Pancreas (tissue), 10 donors: Measurements from ENCODE around the gene POT1. TPM values are rescaled to one million over a fixed set of nuclear protein-coding genes. Genes with fewer than 3 reads are reported as not detected.

Experiments
- ATAC-seq, 4 donors: fragments of 200-7000 bp; cut with Tn5 transposase; one replicate each; pipeline versions ENCODE4 v1.8.0 to v1.9.1; 2020; ENCODE audit warnings: mild to moderate bottlenecking in 4 of 4, moderate library complexity in 4 of 4
- DNase-seq, 6 donors: peaks; one replicate each; pipeline ENCODE4 v3.0.0-alpha.2; 2020
- FAIRE-seq: peaks from 2 replicates; lab custom pipeline; 2012; peaks lifted over from hg19 to GRCh38; lab: Jason Lieb, UNC
- H3K27ac ChIP-seq, 4 donors: fragments of 200-600 bp; sonication (generic); 1 replicate in 3 of 4; 2 replicates in 1 of 4; pipeline versions ENCODE4 v1.5.0 to v1.8.0; 2020
- H3K27me3 ChIP-seq, 4 donors: fragments of 200-600 bp; one replicate each; pipeline ENCODE4 v1.8.0; 2021
- H3K36me3 ChIP-seq, 3 donors: fragments of 200-600 bp; sonication (generic) in 1 of 3; one replicate each; pipeline versions ENCODE4 v1.5.0 to v1.8.0; 2020 to 2021
- H3K4me1 ChIP-seq, 3 donors: fragments of 200-600 bp; one replicate each; pipeline ENCODE4 v1.8.0; 2021
- H3K4me3 ChIP-seq, 4 donors: fragments of 200-600 bp; sonication (generic) in 2 of 4; one replicate each; pipeline versions ENCODE4 v1.5.0 to v1.8.0; 2020 to 2021
- H3K9me3 ChIP-seq, 4 donors: fragments of 200-600 bp; one replicate each; pipeline ENCODE4 v1.8.0; 2021
- WGBS, 2 donors: extraction: QIAGEN DNeasy Blood & Tissue Kit; methylation state at CpG; one replicate each; pipeline ENCODE4 v1.1.7; 2013; 5-methylcytosine and 5-hydroxymethylcytosine counted together
- intact Hi-C, 3 donors: fragments of 100-400 bp; cut with DNase I; formaldehyde crosslinking; loops; one replicate each; pipeline versions ENCODE4 v1.11.1 to v1.14.2; 2022
- polyA plus RNA-seq, 2 donors: library from polyadenylated mRNA; stranded (reverse); fragments of 200-250 nt; gene quantifications; one replicate each; pipeline ENCODE4 v1.2.3, GENCODE V29; 2013
- total RNA-seq, 6 donors: library from RNA; stranded (reverse); fragmentation: NEBNext Ultra II Directional in 4 of 6; extraction: Animal tissue kit (Norgen Biotek cat#: 25700) in 4 of 6; gene quantifications; one replicate each; pipeline versions ENCODE4 v1.2.1 to v1.2.4, GENCODE V29; 2021 to 2023
- TF ChIP-seq, protein P1 (sequence below), 4 donors: fragments of 200-600 bp; sonication (generic) in 3 of 4; IDR thresholded peaks; one replicate each; pipeline versions ENCODE4 v1.5.0 to v1.8.0; 2021; ENCODE audit warnings: antibody characterized with exemption in 4 of 4
- donor health status: healthy with polysubstance abuse.
- donor health status: DM: no; HTN: no; CAD: no; lungs with moderate emphysema.
- donor health status: DM: no; HTN: no; CAD: no.
- donor health status: control.
- donor health status: control.
- donor health status: Bipolar disorder and iron deficiency.
- donor health status: DM: yes; HTN: yes; CAD: no.
- donor health status: DM: no; HTN: no; CAD: no.
- donor health status: DM: no; HTN: no; CAD: no.
- donor health status: DM: yes; HTN: yes; CAD: no.

POT1 gene
- total and polyA plus RNA-seq, 8 donors = 2.5 to 9.8 (median 7.2) TPM

DNA sequence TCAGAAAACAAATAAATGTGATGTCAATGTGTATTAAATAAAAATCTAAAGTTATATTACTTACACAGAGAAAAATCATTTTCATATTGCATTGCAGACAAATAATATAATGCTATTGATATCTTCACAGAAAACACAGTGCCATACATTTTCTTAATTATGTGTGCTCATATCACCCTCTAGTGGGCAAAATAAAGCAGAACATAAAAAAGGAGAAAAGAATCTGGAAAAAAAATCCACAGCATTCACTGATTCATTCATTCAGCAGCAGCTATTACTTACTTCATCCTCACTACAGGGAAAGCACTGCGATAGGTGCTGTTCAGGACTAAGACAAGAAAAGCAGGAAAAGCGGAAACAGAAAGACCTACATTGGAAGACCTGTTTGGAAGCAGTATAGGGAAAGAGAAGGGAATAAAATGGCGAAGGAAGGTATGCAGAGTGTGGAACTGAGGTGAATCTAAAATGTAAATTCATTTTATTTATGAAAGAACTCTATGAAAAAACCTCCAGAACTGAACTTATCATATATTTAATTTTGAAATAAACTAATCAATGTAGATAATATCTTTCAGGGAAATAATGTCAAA, 73.2 kb downstream of the POT1 start:
- intact Hi-C loops = no loop called here
- TF ChIP-seq, protein P1, sequence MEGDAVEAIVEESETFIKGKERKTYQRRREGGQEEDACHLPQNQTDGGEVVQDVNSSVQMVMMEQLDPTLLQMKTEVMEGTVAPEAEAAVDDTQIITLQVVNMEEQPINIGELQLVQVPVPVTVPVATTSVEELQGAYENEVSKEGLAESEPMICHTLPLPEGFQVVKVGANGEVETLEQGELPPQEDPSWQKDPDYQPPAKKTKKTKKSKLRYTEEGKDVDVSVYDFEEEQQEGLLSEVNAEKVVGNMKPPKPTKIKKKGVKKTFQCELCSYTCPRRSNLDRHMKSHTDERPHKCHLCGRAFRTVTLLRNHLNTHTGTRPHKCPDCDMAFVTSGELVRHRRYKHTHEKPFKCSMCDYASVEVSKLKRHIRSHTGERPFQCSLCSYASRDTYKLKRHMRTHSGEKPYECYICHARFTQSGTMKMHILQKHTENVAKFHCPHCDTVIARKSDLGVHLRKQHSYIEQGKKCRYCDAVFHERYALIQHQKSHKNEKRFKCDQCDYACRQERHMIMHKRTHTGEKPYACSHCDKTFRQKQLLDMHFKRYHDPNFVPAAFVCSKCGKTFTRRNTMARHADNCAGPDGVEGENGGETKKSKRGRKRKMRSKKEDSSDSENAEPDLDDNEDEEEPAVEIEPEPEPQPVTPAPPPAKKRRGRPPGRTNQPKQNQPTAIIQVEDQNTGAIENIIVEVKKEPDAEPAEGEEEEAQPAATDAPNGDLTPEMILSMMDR (IDR thresholded peaks at IDR 0.05) = peak; percentile 9 to 61 (median 45)
- H3K36me3 ChIP-seq = no peaks in the 10 kb centered on the region

DNA sequence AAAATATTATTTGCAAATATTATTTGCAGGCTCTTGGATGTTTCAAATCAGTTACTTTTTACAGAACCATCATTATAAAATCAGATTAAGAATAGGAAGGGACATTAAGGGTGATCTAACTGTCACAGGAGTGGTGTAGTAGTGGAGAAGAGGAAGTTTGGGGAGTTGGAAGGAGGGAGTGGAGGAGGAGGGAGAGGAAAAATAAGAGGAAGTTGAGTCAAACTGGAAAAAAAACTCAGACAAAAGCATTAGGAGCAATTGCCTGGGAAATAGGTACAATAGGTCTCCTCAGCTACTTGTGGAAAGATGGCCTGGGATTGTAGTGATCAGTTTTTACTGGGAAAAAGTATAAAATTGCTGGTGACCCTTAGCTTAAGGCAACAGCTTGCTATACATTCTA, 86.3 kb downstream of the POT1 start:
- no peaks in the 10 kb centered on the region for H3K27me3 ChIP-seq
- TF ChIP-seq, protein P1 (IDR thresholded peaks at IDR 0.05) = no peak
- no peaks in the 10 kb centered on the region for H3K36me3 ChIP-seq
- no peak overlapping the region for H3K27ac ChIP-seq
- no peak for FAIRE-seq
- H3K4me3 ChIP-seq = no peak overlapping the region
- no peak for ATAC-seq
- no peak for DNase-seq
- H3K4me1 ChIP-seq = no peaks in the 10 kb centered on the region
- intact Hi-C loops = no loop called here
- H3K9me3 ChIP-seq = no peaks in the 10 kb centered on the region

More for the DNA sequence above, 73.2 kb downstream of the POT1 start:
- DNase-seq = no peak
- Histone ChIP-seq H3K27ac (no peak overlapping the region), H3K4me1 (no peaks in the 10 kb centered on the region), H3K4me3 (no peak overlapping the region), H3K27me3 (no peaks in the 10 kb centered on the region), H3K9me3 (no peaks in the 10 kb centered on the region)
- peak; percentile 94 for FAIRE-seq
- 70 to 75% methylated on average over 3 of the region's 3 CpGs for WGBS, 2 donors
- peak in 3 of 4 donors; percentile 57 to 62 (median 59) for ATAC-seq

DNA sequence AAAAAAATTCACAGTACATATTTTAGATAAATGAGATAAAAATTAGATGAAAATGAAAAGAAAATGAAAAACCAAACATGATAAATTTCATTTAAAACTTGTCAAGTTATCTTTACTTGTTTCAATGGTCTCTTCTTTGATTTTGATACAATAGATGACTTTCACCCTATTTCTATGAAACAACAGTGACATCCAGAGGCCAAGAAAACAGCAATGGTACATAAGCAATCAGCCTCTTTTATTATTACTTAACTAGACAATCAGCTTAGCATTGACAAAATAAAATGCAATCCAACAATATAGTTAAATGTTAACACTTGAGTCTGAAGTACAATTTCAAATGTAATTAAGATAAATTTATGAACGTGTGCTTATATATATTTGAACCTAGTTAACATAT, 89.2 kb downstream of the POT1 start:
- ATAC-seq (no peak), FAIRE-seq (peak; percentile 5), DNase-seq (no peak)
- no peaks in the 10 kb centered on the region for H3K27me3 ChIP-seq
- H3K27ac ChIP-seq = no peak overlapping the region
- H3K4me1 ChIP-seq = no peaks in the 10 kb centered on the region
- TF ChIP-seq, protein P1 (IDR thresholded peaks at IDR 0.05) = no peak
- 33 to 51% methylated on average over 1 of the region's 1 CpG for WGBS, 2 donors
- H3K36me3 ChIP-seq = no peaks in the 10 kb centered on the region
- no peak overlapping the region for H3K4me3 ChIP-seq
- intact Hi-C loops = no loop called here
- H3K9me3 ChIP-seq = no peaks in the 10 kb centered on the region

DNA sequence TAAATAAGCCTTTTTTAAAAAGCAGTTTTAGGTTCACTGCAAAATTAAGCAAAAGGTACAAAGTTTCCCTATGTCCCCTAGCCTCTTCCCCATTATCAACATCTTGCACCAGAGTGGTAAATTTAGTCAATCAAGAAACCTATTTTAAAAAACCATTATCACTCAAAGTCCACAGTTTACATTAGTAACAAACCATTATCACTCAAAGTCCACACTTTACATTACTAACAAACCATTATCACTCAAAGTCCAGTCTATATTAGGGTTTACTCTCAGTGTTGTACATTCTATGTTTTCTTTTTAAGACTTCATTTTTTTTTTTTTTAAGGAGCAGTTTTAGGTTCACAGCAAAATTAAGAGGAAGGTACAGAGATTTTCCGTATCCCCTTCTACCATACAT, 89.9 kb downstream of the POT1 start:
- FAIRE-seq = no peak
- ATAC-seq = no peak

DNA sequence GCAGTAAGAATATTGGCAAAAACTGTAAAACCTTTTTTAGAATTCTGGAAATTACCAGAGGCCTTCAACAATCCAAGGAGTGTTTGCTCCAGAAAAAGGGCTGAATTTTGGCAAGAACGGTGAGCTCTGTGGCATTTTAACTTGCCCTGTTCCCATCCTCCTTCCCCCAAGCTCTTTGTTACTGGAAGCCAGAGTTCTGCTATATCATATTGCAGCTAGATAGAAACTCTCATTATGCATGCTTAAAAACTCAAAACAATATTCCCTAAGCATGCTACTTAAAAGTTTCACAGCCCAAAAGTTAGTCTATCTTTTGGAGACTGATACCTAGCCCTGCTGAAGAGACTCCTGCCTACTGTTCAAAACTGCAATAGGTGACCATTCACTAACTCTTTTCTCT, 93.5 kb downstream of the POT1 start:
- Histone ChIP-seq H3K9me3 (no peaks in the 10 kb centered on the region), H3K27me3 (no peaks in the 10 kb centered on the region), H3K36me3 (no peaks in the 10 kb centered on the region), H3K4me1 (no peaks in the 10 kb centered on the region), H3K4me3 (no peak overlapping the region), H3K27ac (no peak overlapping the region)
- ATAC-seq (no peak), DNase-seq (no peak), FAIRE-seq (no peak)
- TF ChIP-seq, protein P1 (IDR thresholded peaks at IDR 0.05) = no peak
- intact Hi-C loops = no loop called here
- WGBS, 2 donors = 88 to 97% methylated on average over 1 of the region's 1 CpG

More for the DNA sequence above, 89.9 kb downstream of the POT1 start:
- no peaks in the 10 kb centered on the region for H3K27me3 ChIP-seq
- H3K4me3 ChIP-seq = no peak overlapping the region
- 71 to 85% methylated on average over 1 of the region's 1 CpG for WGBS, 2 donors
- no peaks in the 10 kb centered on the region for H3K9me3 ChIP-seq
- no peak overlapping the region for H3K27ac ChIP-seq
- H3K36me3 ChIP-seq = no peaks in the 10 kb centered on the region
- intact Hi-C loops = no loop called here
- no peaks in the 10 kb centered on the region for H3K4me1 ChIP-seq
- no peak for DNase-seq
- TF ChIP-seq, protein P1 (IDR thresholded peaks at IDR 0.05) = no peak
